ENCODE data around the gene KLF12. TPM values are rescaled to one million over a fixed set of nuclear protein-coding genes. Genes with fewer than 3 reads are reported as not detected.

The KLF12 gene
- total and polyA plus RNA-seq, 3 donors from 2014 or later = 3.8 to 10.8 (median 8.5) TPM

GRCh38 chr13:74138241-74138640, 4.0 kb upstream of the KLF12 start:
- 72 to 78% methylated on average over 3 of the region's 3 CpGs for WGBS, 2 donors
- no peaks in the 10 kb centered on the region for H3K36me3 ChIP-seq (ENCODE audit: low read depth, missing control alignments)
- H3K9me3 ChIP-seq = no peaks in the 10 kb centered on the region
- H3K27me3 ChIP-seq = no peaks in the 10 kb centered on the region
- no peak overlapping the region for H3K4me3 ChIP-seq
- peaks cover 10% of the 10 kb centered on the region for H3K4me1 ChIP-seq
- DNase-seq = no peak
- TF ChIP-seq POLR2A (IDR thresholded peaks at IDR 0.05) (no peak), CTCF (IDR thresholded peaks at IDR 0.05) (no peak)
- no peak overlapping the region for H3K27ac ChIP-seq
- intact Hi-C loops (cut with DNase I; ENCODE audit: low total_unique reads) = no loop called here

- peaks cover 13% of the 10 kb centered on the region for H3K4me1 ChIP-seq
- no peaks in the 10 kb centered on the region for H3K9me3 ChIP-seq
- no peaks in the 10 kb centered on the region for H3K27me3 ChIP-seq
- H3K4me3 ChIP-seq = peak overlapping the region; percentile 69 to 85
- no peaks in the 10 kb centered on the region for H3K36me3 ChIP-seq (ENCODE audit: low read depth, missing control alignments)
- H3K27ac ChIP-seq = peak overlapping the region; percentile 87 to 89
- WGBS, 2 donors = 1 to 6% methylated on average over 10 to 27 of the region's 27 CpGs
- no peak for TF ChIP-seq POLR2A (IDR thresholded peaks at IDR 0.05)
- TF ChIP-seq CTCF (IDR thresholded peaks at IDR 0.05) = peak in 1 of 3 experiments; percentile 6
- DNase-seq = peak; percentile 25
- intact Hi-C loops (cut with DNase I; ENCODE audit: low total_unique reads) = no loop called here
These were observed 2.0 kb upstream of the KLF12 start for GRCh38 chr13:74136084-74136658.

- no peak for TF ChIP-seq POLR2A (IDR thresholded peaks at IDR 0.05)
- TF ChIP-seq CTCF (IDR thresholded peaks at IDR 0.05) = no peak
- intact Hi-C loops (cut with DNase I; ENCODE audit: low total_unique reads) = no loop called here
- Histone ChIP-seq H3K4me3 (peak overlapping the region; percentile 69 to 85), H3K36me3 (ENCODE audit: low read depth, missing control alignments) (no peaks in the 10 kb centered on the region), H3K9me3 (no peaks in the 10 kb centered on the region), H3K4me1 (peaks cover 17% of the 10 kb centered on the region), H3K27me3 (no peaks in the 10 kb centered on the region), H3K27ac (peak overlapping the region; percentile 87 to 89)
- 1% methylated on average over 14 to 41 of the region's 72 CpGs for WGBS, 2 donors
- peak; percentile 57 for DNase-seq
These were observed 1.3 kb upstream of the KLF12 start for GRCh38 chr13:74135326-74136083.

GRCh38 chr13:74134777-74135325, 647 bp upstream of the KLF12 start:
- intact Hi-C loops (cut with DNase I; ENCODE audit: low total_unique reads) = no loop called here
- H3K4me3 ChIP-seq = peak overlapping the region; percentile 69 to 85
- H3K27ac ChIP-seq = peak overlapping the region; percentile 87 to 89
- no peak for TF ChIP-seq CTCF (IDR thresholded peaks at IDR 0.05)
- no peak for TF ChIP-seq POLR2A (IDR thresholded peaks at IDR 0.05)
- DNase-seq = peak; percentile 21
- no peaks in the 10 kb centered on the region for H3K9me3 ChIP-seq
- peaks cover 23% of the 10 kb centered on the region for H3K4me1 ChIP-seq
- WGBS, 2 donors = 0% methylated on average over 4 to 24 of the region's 63 CpGs
- H3K27me3 ChIP-seq = no peaks in the 10 kb centered on the region
- no peaks in the 10 kb centered on the region for H3K36me3 ChIP-seq (ENCODE audit: low read depth, missing control alignments)

Measured in testis (tissue), 3 donors.